Activated CD4-positive, alpha-beta T cell treated with anti-CD3 and anti-CD28 coated beads for 1 hour (primary cell): ENCODE measurements around the gene PCBP3.

Experiments
- DNase-seq: peaks from one replicate; pipeline ENCODE4 v3.0.0-alpha.2; 2020

PCBP3 gene

DNA sequence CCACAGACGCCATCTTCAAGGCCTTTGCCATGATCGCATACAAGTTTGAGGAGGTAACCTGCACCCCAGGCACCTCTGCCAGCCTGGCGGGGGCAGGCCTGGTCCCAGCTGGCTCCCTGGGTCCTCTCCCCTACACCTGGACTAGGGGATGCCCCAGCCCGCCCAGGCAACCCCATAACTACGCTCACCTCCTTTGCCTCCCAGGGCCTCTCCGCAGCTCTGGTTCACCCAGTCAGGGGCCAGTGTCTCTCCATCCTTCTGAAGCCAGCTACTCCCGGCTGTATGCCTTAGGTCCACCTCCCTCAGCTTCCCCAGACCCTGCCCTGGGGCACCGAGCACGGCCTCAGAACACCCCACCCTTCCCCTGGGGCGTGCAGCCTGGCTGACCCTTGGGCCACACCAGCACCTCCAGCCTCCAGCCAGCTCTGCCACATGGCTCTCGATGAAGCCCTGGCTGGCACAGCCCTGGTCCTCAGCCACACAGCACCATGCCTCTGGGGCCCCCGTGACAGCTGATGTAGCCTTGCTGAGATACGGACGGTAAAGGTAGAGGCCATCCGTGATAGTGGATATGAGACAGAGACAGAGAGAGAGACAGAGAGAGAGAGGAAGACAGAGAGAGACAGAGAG, 257.7 kb downstream of the PCBP3 start:
- no peak for DNase-seq

DNA sequence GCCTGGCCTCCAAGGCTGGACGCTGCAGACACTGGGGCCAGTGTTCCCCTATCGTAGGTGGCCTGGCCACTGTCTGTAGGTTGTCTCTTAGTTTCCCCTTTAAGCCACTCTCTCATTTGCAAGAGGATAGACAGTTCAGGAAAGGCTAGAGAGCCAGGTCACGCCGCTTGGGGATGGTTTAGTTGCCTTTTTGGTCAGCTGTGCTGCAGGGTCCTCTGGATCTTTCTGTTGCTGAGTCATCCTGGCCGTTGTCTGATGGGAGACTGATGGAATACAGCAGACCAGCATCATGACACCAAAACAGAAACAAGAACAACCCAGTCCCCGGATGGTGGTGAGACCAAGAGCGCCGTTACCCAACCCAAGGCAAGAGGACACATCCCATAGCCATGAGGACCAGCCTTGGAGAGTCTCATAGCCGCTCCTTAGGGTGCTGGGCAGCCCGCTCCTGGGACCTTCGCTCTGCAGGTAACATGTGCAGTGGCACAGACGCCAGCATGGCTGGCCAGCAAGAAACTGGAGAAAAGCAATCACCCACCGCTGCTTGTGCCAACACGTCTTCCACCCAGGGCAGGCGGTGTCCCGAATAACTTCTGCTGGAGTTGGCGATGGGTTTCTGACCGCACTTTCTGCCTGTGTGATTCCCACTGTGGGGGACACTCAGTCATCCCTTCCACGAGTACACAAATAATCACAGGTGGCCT, 258.9 kb downstream of the PCBP3 start:
- DNase-seq: no peak

DNA sequence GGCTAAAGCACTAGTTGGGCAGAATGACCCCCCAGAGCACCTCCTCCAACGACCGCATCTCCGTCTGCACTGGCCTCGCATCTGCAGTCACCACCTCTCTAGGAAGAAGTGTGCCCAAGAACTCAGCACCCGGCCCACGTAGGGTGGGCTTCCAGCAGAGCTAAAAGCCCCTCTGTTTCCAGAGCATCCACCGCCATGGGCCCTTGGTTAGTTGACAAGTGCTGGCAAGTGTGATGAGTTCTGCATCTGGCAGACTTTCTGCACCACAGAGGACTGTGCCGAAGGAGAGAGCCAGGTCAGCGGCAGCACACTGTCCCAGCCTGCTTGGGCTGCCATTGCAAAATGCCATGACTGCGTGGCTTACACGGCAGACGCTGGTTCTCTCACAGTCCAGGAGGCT, 261.7 kb downstream of the PCBP3 start:
- no peak for DNase-seq

DNA sequence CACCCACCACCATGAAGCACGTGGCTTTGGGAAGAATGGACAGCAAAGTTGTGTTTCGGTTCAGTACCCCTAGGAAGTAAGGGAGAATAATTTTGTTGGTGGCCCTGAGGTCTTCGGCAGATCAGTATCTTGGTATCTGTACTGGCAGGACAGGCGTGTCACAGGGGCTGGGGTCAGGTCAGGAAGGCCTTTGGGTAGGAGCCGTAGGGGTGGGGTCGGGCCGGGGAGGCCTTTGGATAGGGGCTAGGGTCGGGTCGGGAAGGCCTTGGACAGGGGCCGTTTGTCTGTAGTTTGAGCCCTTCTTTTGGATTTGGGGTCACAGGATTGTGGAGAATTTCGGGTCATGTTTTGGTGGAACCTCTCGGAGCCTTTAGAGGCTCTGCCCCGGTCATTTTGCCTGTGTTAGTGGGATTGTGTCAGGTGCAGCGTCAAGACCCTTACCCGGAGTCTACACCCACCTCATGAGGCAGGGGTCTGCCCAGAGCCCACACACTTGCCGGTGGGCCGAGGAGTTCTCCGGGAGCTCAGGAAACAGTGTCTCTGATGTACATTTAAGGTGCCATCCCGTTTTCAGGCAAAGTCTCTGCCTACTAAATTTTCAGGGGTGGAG, 262.8 kb downstream of the PCBP3 start:
- DNase-seq: no peak

DNA sequence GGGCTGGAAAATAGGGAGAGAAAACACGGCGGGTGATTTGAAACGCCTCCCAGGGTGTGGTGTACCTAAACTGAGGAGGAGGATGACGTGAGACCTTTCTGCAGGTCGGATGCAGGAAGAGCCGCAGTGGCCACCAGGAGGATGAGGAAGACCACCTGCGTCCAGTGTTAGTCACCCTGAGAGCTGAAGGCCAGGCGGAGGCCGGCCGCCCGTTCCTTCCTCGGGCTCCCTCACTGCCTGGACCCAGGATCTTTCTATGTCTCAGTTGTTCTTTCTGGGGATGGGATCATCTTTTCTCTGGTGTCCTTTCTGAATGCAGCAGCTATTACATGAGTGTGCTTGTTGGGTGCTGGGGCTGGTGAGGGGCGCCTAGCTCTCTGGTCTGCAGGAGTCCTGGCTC, 263.3 kb downstream of the PCBP3 start:
- DNase-seq: no peak

DNA sequence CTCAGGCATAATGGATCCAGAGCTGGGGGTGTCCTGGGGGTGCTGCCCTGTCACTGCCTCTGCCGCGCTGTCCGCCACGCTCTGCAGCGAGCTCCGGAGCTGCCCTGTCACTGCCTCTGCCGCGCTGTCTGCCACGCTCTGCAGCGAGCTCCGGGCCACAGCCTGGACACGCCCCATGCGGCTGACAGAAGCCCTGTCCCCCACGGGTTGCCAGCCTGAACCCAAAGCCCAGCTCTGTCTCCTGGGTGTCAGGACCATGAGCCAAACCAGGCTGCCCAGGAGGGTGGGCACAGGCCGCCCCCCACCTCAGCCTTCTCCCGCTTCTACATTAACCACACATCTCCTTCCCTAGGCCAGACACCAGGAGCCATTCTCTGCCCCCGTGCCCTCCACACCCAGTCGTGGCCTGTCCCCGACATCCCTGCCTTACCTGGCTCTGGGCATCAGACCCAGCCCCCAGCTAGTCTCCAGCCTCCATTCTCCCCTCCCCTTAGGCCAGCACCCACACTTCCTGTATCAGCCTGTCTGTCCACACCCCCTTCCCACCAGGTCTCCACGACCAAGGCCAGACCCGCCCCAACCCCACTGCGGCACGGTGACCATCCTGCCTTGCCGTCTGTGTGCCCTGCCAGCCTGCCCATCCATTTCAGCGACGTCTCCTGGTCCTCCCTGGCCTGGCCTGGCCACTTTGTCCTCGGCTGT, 265.2 kb downstream of the PCBP3 start:
- DNase-seq: no peak

DNA sequence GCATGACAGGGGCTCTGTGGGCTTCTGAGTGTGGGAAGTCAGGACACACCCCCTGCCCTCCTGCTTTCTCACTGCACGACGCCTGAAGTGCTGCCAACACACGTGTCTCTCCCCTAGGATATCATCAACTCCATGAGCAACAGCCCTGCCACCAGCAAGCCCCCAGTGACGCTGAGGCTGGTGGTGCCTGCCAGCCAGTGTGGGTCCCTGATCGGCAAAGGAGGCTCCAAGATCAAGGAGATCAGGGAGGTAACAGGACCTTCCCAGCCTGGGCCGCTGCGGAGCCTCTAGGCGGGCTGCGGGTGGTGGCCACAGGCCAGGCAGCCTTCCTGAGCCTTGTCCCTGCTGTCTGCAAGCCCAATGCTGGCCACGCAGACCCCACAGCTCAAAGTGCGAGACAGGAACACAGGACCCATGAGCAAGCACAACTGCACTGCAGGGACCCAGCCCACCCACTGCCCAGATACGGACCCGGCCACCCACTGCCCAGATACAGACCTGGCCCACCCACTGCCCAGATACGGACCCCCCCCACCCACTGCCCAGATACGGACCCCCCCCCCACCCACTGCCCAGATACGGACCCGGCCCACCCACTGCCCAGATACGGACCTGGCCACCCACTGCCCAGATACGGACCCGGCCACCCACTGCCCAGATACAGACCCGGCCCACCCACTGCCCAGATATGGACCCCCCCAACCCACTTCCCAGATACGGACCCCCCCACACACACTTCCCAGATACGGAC, 265.9 kb downstream of the PCBP3 start:
- no peak for DNase-seq

DNA sequence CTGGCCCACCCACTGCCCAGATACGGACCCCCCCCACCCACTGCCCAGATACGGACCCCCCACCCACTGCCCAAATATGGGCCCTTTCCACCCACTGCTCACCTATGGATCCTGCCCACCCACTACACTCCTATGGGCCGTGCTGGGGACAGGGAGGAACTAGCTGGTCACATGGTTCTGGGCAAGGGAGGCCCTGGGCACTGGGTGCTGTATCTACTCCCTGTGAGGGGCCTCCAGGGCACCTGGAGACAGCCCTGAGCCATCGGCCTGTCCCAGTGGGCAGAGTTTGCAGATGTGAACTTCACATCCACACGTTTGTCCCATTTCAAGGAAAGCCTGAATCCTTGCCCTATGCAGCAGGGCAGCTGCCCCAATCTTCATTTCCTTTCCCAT, 266.6 kb downstream of the PCBP3 start:
- no peak for DNase-seq

DNA sequence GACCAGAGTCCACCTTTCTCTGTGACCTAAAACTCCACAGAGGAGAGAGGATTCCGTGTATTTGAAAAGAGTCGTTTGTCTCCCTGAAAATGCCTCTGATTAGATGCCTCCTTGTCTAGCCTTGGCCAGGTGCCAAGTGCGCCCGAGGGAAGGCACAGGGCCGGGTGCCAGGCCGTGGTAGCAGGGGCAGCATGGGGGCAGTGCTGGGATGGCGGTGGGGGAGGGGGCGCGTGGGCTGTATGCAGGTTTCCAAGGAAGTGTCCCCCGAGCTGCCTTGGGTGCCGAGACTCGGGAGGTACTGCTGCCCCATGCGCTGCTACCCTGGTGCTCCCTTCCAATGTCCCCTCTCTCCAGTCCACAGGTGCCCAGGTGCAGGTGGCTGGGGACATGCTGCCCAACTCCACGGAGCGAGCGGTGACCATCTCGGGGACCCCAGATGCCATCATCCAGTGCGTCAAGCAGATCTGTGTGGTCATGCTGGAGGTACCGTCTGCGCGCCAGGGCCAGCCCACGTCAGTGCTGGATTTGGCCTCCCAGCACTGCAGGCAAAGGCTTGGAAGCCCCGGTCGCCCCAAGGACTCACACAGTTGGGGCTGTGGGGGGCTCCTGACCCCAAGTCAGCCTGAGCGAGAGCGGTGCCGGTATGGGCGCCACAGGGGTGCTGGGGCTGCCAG, 267.2 kb downstream of the PCBP3 start:
- DNase-seq: no peak

DNA sequence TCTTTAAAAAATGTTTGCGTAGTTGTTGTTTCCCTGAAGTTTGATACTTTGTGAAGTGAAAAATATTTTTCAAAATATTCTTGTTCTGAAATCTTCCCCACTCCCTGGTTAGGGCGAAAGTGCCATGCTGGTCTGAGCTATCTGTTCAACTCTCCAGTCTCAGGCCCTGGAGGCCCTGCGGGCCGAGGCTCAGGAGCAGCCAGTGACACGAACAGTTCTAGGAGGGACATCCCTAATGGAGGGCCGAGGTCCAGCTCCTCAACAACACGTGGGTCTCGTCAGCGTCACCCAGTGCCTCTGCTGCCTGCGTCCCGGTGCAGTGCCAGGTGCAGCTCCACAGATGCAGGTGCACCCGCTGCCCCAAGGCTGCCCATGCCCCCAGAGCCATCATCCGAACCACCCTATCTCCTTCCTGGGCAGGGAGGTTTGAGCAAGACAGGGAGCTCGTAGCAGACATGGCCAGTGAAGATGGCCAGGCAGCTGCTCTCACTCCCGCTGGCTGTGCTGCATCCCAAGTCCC, 268.3 kb downstream of the PCBP3 start:
- no peak for DNase-seq

DNA sequence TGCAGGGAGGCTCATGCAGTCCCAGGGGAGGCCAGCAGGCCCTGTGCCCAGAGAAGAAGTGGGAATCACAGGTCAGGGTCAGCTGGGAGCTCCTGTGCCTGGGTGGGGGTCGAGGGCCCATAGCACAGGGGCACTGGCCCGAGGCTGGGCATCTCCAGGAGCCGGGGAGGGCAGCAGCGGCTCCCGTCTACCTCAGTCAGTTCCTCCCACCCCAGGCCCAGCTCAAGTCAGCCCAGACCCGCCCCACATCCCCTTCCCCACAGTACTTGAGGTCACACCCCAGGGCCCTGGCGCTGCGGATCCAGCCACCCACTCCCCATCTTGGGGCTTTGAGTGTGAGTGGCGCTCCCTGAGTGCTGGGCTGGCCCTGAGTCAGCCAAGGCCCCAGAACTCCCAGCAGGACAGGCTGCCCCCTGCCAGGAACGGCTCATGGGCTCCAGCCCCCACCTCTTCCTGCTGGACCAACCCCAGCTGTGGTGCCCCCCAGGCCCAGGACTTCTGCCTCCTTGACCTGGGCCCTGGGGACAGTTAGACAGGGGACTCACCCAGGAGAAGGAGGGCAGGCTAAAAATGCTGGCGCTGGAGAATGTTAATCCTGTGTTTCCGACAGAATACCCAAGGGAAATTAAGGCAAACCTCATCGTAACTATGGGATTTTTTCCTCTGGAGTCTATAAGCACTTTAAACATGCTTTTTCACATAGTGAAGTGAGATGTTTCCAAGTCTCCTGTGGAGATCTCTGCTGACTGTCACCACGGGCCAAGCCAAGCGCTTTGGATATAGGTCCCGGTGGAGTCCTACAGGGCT, 269.3 kb downstream of the PCBP3 start:
- DNase-seq: no peak

DNA sequence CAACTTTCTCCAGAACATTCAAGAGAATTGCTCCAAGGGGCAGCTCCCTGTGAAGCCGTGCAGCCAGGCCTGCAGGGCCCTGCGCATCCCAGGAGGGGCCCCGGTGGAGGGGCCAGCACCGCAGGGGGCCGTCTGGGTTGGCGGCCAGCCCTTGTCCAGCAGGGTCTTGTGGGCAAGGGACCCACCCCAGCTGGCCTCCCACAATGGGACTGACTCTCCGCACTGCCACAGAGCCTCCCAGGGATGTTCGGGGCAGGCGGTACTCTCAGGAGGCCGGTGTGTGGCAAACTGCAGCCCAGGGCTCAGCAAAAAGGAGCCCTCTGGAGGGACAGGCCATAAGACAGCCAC, 269.9 kb downstream of the PCBP3 start:
- DNase-seq: no peak

DNA sequence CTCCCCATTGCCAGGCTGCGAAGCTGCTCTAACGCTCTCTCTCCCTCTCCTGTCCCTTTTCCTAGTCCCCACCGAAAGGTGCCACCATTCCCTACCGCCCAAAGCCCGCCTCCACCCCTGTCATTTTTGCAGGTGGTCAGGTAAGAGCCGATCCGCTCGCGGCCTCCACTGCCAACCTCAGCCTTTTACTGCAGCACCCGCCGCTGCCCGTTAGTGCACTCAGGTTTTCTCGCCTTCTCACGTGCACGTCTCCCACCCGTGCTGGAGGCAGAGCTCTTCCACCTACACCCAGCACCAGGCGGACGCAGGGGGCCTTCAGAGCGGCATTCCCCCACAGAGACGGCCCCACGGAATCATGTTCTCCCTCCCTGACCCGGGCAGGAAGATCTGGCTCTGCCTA, 270.4 kb downstream of the PCBP3 start:
- no peak for DNase-seq

DNA sequence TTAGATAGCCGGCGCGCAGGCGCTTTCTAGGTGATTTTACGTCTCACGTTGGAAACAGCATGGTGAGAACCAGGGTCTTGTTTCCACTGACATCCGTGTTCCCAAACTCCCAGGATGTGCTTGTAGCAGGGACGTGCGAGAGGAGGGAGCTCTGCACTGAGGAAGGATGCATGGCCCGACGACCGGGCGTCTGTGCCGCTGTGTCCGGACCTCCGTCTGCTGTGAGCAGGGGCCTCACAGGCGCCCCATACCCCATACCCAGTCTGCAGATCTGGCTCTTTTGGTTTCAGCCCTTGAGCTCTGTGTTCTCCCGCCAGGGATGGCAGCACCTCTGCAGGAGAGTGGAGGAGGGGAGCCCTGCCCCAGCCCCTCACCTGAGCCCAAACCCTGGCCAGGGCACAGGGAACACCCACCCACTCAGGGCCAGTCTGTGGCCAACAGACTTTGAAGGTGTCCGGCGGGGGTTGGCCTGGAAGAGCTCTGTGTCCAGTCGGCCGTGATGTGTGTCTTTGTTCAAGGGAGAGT, 270.9 kb downstream of the PCBP3 start:
- no peak for DNase-seq

DNA sequence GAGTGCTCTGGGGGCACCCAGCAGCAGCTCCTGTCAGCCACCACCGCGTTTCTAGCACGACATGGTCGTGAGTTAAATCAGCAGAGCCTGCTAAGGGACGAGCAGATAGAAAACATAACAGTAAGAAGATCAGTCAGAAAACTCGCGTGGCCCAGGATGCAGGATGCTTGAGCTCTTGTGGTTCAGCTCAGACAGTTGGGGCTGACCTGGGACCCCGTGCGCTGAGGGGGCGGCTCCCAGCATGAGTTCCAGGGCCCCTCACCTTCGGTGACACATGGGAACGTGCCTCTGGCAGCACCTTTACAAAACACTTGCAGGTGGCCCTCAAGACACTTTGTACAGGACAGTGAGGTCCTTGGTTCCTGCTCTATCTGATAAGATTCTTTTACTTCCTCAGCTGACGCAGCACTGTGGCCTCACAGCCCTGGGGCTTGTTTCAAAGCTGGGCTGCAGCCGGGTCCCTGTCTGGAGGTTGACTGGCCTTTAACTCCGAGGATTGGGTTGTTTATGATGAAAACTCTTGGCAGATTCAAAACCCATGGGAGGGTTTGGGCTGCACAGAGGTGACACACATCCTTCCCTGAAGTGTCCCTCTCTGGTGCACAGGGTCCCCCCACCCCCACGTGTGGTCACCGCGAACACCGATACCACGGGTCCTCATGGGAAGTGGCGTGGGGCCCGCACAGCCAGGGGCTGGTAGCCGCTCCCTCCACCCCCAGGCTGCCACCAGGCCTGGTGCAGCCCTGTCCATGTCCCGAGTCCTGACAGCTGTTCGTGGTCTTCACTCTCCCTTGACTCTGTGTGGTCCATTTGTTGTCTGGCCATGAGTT, 272.7 kb downstream of the PCBP3 start:
- DNase-seq: no peak

DNA sequence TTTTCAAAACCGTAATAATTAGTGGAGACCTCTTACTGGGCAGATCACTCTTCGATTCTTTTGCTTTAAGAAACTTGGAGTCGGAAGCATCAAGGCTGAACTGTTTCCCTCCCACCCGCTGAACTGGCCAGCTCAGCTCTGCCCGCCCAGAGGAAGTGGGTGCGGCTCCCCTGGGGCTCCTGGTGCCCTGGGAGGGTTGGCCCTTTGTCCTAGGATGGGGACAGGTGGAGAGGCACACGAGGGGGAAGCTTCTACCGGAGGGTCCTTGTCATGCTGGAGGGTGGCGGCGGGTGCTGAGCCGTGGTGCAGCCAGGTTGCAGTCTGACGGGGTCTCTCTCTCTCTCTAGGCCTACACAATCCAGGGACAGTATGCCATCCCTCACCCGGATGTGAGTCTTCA, 273.7 kb downstream of the PCBP3 start:
- no peak for DNase-seq

DNA sequence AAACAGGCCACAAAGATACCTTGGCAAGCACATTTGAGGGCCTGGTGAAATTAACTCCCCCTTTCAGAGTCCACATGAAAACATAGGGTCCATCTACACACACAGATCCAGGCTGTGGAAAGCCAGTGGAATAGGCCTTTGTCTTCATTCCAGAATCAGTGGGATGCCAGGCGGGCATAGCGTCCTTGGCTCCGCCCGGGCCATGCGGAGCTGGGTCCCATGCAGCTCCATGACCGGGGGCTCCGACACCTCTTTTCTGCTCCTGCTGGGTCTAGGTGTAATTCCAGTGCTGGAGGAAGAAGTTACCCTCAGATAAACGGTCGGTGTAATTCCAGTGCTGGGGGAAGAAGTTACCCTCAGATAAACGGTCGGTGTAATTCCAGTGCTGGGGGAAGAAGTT, 274.5 kb downstream of the PCBP3 start:
- no peak for DNase-seq

DNA sequence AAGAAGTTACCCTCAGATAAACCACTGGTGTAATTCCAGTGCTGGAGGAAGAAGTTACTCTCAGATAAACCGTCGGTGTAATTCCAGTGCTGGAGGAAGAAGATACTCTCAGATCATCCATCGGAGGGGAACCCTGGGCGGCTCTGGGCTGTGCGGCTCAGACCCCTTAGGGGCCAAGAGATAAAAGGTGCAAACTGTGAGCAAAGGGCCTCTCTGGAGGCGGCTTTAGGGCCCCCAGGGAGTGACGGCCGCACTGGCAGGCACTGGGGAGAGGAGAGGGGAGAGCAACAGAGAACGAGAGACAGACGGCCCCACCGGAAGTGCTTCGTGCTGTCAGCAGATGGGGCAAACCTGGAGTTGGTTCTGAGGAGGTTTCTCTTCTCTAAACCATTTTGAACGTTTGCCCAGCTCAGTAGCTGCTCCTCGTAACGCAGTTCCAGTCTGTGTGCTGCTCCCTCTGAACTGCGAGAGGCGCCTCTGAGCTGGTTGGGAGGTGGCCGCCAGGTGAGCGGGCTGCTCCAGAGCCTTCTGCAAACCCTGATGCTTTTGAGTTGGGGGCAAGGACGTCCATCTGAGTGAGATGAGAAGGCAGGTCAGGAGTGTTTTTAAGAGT, 275.4 kb downstream of the PCBP3 start:
- DNase-seq: no peak

DNA sequence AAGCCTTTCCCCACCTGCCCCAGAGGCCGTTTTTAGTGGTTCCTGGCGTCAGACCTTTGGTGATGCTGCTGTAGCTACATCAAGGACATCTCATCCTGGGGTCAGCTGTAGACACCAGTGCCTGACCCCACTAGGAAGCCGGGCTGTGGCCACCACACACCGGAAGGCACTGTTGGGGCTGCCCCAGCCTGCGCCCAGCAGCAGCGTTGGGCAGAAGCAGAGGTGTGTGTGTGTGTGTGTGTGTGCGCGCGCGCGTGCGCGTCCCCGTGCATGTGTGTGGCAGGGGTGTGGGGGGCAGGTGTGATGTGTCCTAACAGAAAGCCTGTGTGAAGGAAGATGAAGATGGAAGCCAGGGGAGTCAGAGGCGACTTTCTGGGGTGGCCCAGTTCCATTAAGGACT, 276.1 kb downstream of the PCBP3 start:
- no peak for DNase-seq
